Lower leg skin (tissue), 3 donors: ENCODE results near the gene ABT1.

ENCODE experiments used
- CTCF ChIP-seq, 3 donors: fragments of 450-650 bp; IDR thresholded peaks; one replicate each; pipeline ENCODE4 v1.5.1; 2016; ENCODE audit warnings: antibody characterized with exemption in 3 of 3, mild to moderate bottlenecking in 3 of 3, moderate library complexity in 2 of 3
- POLR2A ChIP-seq, 2 donors: fragments of 450-650 bp; IDR thresholded peaks; one replicate each; pipeline ENCODE4 v1.6.1; 2016 to 2017; ENCODE audit warnings: antibody characterized with exemption in 2 of 2, mild to moderate bottlenecking in 1 of 2, moderate library complexity in 1 of 2

GRCh38 chr6:26604026-26604425, 7.3 kb downstream of the ABT1 start:
- no peak for TF ChIP-seq CTCF (IDR thresholded peaks at IDR 0.05)
- no peak for TF ChIP-seq POLR2A (IDR thresholded peaks at IDR 0.05)
